Spleen (tissue), 7 donors: Measurements from ENCODE around the gene GSN.

Experiments used
- CTCF ChIP-seq, 11 experiments: fragments of 200-600 bp in 7 of 11; fragments of 450-650 bp in 4 of 11; sonication (generic) in 4 of 11; IDR thresholded peaks in 8 of 11; conservative IDR thresholded peaks in 3 of 11; 1 replicate in 7 of 11; 2 replicates in 4 of 11; pipeline versions ENCODE4 v1.4.0 to v1.8.0; 2016 to 2021; ENCODE audit warnings: antibody characterized with exemption in 11 of 11, inconsistent platforms in 4 of 11, mild to moderate bottlenecking in 1 of 11
- POLR2A ChIP-seq, 3 donors: fragments of 450-650 bp; IDR thresholded peaks; one replicate each; pipeline ENCODE4 v1.5.1; 2017; ENCODE audit warnings: antibody characterized with exemption in 3 of 3, mild to moderate bottlenecking in 1 of 3
- donor health status: DM: no; HTN: no; CAD: no; lungs with moderate emphysema.
- donor health status: DM: no; HTN: no; CAD: no.
- donor health status: DM: no; HTN: no; CAD: no.

- TF ChIP-seq POLR2A (IDR thresholded peaks at IDR 0.05) (no peak), CTCF (IDR thresholded peaks at IDR 0.05 in 8 of 11, conservative IDR thresholded peaks at IDR 0.05 in 3 of 11) (no peak)
These were observed 99.6 kb downstream of the GSN start for GRCh38 chr9:121367306-121368137.
